Bronchial epithelial cell (primary cell): ENCODE data around the gene GOLGA6D. TPM values are rescaled to one million over a fixed set of nuclear protein-coding genes. Genes with fewer than 3 reads are reported as not detected.
"Not testable (repeated sequence)": the region's sequence is repeated elsewhere in the genome, so short reads cannot be mapped to it uniquely, and the experiment has no call there.

Experiments
- DNase-seq: peaks from one replicate; pipeline ENCODE4 v3.0.0-alpha.2; 2010; ENCODE audit warnings: low read depth
- FAIRE-seq: peaks from 2 replicates; lab custom pipeline; 2011; peaks lifted over from hg19 to GRCh38; lab: Jason Lieb, UNC
- H3K27me3 ChIP-seq: 2 replicates; pipeline ENCODE4 v1.5.1; 2011; ENCODE audit warnings: low read length; ENCODE audit not compliant: control insufficient read depth, insufficient read depth
- H3K36me3 ChIP-seq: 2 replicates; pipeline ENCODE4 v1.5.1; 2011; ENCODE audit warnings: low read length; ENCODE audit not compliant: control insufficient read depth, insufficient read depth
- H3K4me3 ChIP-seq: 2 replicates; pipeline ENCODE4 v1.5.1; 2011; ENCODE audit warnings: mild to moderate bottlenecking, low read depth, low read length, control low read depth
- total RNA-seq: library from RNA; depleted of rRNA; stranded (reverse); fragments of >200 nt; gene quantifications from 2 replicates; pipeline ENCODE4 v1.2.1, GENCODE V29; 2014
- TF ChIP-seq, protein P1 (sequence below): IDR thresholded peaks from 2 replicates; pipeline ENCODE4 v1.5.1; 2011; ENCODE audit warnings: mild to moderate bottlenecking, moderate library complexity, low read length, control low read depth, inconsistent platforms; ENCODE audit not compliant: insufficient read depth, severe bottlenecking

The GOLGA6D gene
- not detected in 2 replicates for total RNA-seq

DNA sequence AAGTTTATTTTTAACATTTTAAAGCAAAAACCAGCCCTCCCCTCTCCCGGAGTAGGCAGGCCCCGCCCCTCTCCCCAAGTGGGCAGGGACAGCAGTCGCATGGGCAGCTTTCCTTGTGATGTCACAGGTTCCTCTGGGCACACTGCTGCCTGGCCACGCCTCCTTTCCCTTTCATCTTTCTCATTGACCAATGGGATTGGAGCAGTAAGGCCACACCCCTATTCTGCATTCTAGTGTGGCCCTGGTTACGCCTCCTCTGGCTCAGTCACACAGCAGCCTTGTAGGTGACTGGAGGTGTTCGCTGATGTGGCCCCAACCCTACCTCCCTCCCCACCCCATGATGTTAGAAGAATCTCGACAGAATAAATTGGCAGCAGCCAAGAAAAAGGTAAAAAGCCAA is at the start of gene GOLGA6D:
TSS of gene GOLGA6D (plus strand) at position 264 of the 400 bp plus-strand sequence. CDS start at position 305, 41 bp downstream.
- H3K4me3 ChIP-seq, DNase-seq, H3K27me3 ChIP-seq, FAIRE-seq, H3K36me3 ChIP-seq: not testable (repeated sequence)

- H3K36me3 ChIP-seq: no peaks in the 10 kb centered on the region
- TF ChIP-seq, protein P1, sequence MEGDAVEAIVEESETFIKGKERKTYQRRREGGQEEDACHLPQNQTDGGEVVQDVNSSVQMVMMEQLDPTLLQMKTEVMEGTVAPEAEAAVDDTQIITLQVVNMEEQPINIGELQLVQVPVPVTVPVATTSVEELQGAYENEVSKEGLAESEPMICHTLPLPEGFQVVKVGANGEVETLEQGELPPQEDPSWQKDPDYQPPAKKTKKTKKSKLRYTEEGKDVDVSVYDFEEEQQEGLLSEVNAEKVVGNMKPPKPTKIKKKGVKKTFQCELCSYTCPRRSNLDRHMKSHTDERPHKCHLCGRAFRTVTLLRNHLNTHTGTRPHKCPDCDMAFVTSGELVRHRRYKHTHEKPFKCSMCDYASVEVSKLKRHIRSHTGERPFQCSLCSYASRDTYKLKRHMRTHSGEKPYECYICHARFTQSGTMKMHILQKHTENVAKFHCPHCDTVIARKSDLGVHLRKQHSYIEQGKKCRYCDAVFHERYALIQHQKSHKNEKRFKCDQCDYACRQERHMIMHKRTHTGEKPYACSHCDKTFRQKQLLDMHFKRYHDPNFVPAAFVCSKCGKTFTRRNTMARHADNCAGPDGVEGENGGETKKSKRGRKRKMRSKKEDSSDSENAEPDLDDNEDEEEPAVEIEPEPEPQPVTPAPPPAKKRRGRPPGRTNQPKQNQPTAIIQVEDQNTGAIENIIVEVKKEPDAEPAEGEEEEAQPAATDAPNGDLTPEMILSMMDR: no peak
- H3K27me3 ChIP-seq: peaks cover 4% of the 10 kb centered on the region
- H3K4me3 ChIP-seq: no peak overlapping the region
- FAIRE-seq: no peak
- no peak for DNase-seq
Observed at GRCh38 chr15:75233504-75234190, 49.0 kb upstream of the GOLGA6D start.

DNA sequence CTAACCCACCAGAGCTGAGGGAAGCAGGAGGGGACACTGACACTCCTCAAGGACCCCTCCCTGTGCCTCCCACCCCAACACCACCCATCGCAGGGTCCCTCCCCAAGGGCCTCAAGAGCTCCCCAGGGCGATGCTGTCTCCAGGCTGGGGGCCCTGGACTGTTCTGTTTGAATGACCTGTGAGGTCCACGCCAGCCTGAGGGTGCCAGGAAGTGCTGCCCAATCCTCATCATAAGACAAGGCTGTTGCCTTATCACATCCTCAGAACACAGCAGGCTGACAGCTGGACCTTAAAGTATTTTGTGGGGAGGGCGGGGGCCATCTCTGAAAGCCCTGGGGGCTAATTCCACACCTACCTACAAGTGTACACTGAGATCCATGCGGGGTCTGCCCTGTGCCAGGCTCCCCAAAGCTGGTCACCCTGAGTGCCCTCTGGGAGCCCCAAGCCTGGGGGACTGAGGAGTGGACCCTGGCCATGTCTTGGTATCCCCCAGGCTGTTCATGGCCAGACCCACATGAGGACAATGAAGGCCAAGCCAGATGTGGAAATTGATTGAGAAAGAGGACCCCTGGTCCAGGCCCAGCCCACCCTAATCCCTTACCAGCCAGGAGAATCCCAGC is 48.3 kb upstream of the GOLGA6D start:
- no peak overlapping the region for H3K4me3 ChIP-seq
- FAIRE-seq (no peak), DNase-seq (no peak)
- TF ChIP-seq, protein P1: no peak
- no peaks in the 10 kb centered on the region for H3K36me3 ChIP-seq
- peaks cover 4% of the 10 kb centered on the region for H3K27me3 ChIP-seq

- TF ChIP-seq, protein P1: no peak
- peak; percentile 95 for FAIRE-seq
- Histone ChIP-seq H3K4me3 (no peak overlapping the region), H3K27me3 (peaks cover 4% of the 10 kb centered on the region), H3K36me3 (no peaks in the 10 kb centered on the region)
- DNase-seq: no peak
Observed at GRCh38 chr15:75235051-75235673, 47.5 kb upstream of the GOLGA6D start.

GRCh38 chr15:75235760-75236729 is 46.6 kb upstream of the GOLGA6D start:
- TF ChIP-seq, protein P1: no peak
- no peak for DNase-seq
- FAIRE-seq: no peak
- Histone ChIP-seq H3K27me3 (peaks cover 4% of the 10 kb centered on the region), H3K36me3 (no peaks in the 10 kb centered on the region), H3K4me3 (no peak overlapping the region)
